Erythroblast (primary cell): ENCODE measurements around the gene RPS6KA2.
A peak's percentile ranks its signal among the peaks of the same experiment; 100 is the strongest.

ENCODE experiments used
- GATA1 ChIP-seq: IDR thresholded peaks from 2 replicates; pipeline ENCODE4 v1.6.1; 2011; ENCODE audit warnings: low read depth, mild to moderate bottlenecking, control low read depth, low read length, moderate library complexity
- POLR2A ChIP-seq: IDR thresholded peaks from 2 replicates; pipeline ENCODE4 v1.6.1; 2011; ENCODE audit warnings: mild to moderate bottlenecking, low read length

DNA sequence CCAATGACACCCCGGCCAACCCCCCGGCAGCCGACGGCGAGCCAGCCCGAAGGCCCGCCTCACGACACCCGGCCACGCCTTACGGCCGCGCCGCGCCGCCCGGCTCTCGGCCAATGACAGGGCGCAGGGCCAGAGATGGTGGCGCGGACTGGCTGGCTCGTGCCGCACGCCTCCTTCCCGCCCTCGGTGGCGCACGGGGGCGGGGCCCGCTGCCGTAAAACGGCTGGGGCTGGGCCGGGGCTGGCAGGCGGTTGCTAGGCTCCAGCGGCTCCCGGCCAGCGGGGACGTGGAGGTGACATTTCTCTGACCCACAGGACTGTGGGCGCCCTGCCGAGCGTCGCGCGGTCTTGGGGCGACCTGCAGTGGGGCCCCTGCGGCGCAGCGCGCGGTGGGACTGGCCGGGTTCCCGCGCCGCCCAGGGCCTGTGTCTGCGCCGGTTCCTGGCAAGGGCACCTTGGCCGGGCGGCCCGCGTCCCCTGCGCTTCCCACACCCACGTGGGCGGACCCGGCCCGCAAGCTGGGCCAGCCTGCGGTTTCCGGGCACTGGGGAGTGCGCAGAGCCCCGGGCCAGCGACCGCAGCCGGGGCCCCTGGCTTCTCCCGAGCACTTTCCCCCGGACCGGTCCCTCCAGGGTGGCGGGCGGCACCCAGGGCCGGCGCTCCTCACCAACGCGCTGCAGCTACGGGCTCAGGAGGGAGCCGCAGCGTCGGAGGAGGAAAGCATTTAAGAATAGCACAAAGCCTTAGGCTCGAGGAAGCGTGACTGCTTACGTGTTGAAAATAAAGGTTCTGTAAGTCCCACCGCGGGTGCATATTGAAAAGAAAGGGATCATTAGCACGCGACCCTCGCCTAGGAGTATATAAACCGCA is 243.9 kb downstream of the RPS6KA2 start, which contains the start of gene MPC1:
- TF ChIP-seq POLR2A (peak; percentile 63), GATA1 (no peak)
